HL-60 (cell line): ENCODE data around the gene CPSF4.

Source experiments
- DNase-seq, 2 experiments: peaks; one replicate each; pipeline ENCODE4 v3.0.0-alpha.2; 2010 to 2020; ENCODE audit warnings: low read depth in 1 of 2, low spot score in 1 of 2
- H3K27ac ChIP-seq: fragments of 250-450 bp; sonication (Bioruptor Pico); replicated peaks from 2 replicates; pipeline ENCODE4 v1.5.1; 2020; ENCODE audit warnings: mild to moderate bottlenecking, moderate library complexity
- H3K27me3 ChIP-seq: fragments of 250-450 bp; sonication (Bioruptor Pico); 2 replicates; pipeline ENCODE4 v1.5.1; 2021; ENCODE audit warnings: mild to moderate bottlenecking, moderate library complexity; ENCODE audit not compliant: insufficient read depth, poor library complexity, severe bottlenecking
- H3K4me3 ChIP-seq: replicated peaks from 2 replicates; pipeline ENCODE4 v1.5.1; 2011; ENCODE audit warnings: mild to moderate bottlenecking, control low read depth, low read length; ENCODE audit not compliant: insufficient read depth
- CTCF ChIP-seq: IDR thresholded peaks from one replicate; pipeline ENCODE4 v1.5.1; 2011; ENCODE audit warnings: low read length, control low read depth, inconsistent platforms; ENCODE audit not compliant: insufficient read depth
- GABPA ChIP-seq: IDR thresholded peaks from 2 replicates; pipeline ENCODE4 v1.6.1; 2012; ENCODE audit warnings: low read depth
- POLR2AphosphoS5 ChIP-seq: IDR thresholded peaks from 2 replicates; pipeline ENCODE4 v1.6.1; 2012; ENCODE audit warnings: low read depth
- REST ChIP-seq: IDR thresholded peaks from 2 replicates; pipeline ENCODE4 v1.6.1; 2012; ENCODE audit warnings: low read depth; ENCODE audit not compliant: insufficient replicate concordance
- SPI1 ChIP-seq: IDR thresholded peaks from 2 replicates; pipeline ENCODE4 v1.6.1; 2012; ENCODE audit warnings: low read depth, mild to moderate bottlenecking, borderline replicate concordance

Gene CPSF4

GRCh38 chr7:99469381-99470065 lies 30.8 kb downstream of the CPSF4 start:
- Histone ChIP-seq H3K4me3 (no peak overlapping the region), H3K27me3 (no peaks in the 10 kb centered on the region), H3K27ac (no peak overlapping the region)
- no peak for TF ChIP-seq SPI1
- no peak for TF ChIP-seq GABPA
- no peak for TF ChIP-seq CTCF
- TF ChIP-seq POLR2AphosphoS5, result no peak
- TF ChIP-seq REST, result no peak
- no peak for DNase-seq

GRCh38 chr7:99472561-99473314 lies 34.0 kb downstream of the CPSF4 start, which contains the start of gene ZNF789:
ZNF789 (plus strand) TSS chr7:99472890; CDS start chr7:99476457, 3,567 bp downstream.
- peak; percentile 96 to 99 for DNase-seq
- Histone ChIP-seq H3K27ac (peak within 1 kb of the TSS; percentile 88), H3K27me3 (no peaks in the 10 kb centered on the region), H3K4me3 (peak within 1 kb of the TSS; percentile 97)
- peak; percentile 66 for TF ChIP-seq POLR2AphosphoS5
- no peak for TF ChIP-seq CTCF
- peak; percentile 32 for TF ChIP-seq REST
- no peak for TF ChIP-seq SPI1
- TF ChIP-seq GABPA, result peak; percentile 39; the same call in 1 of the 2 replicates

- H3K27ac ChIP-seq, result peak overlapping the region; percentile 88
- no peaks in the 10 kb centered on the region for H3K27me3 ChIP-seq
- no peak for TF ChIP-seq POLR2AphosphoS5
- TF ChIP-seq SPI1, result peak; percentile 100
- H3K4me3 ChIP-seq, result peak overlapping the region; percentile 97
- peak in 1 of 2 experiments; percentile 77 for DNase-seq
Observed at GRCh38 chr7:99473315-99473596, 34.5 kb downstream of the CPSF4 start.

GRCh38 chr7:99476107-99476506 lies 37.4 kb downstream of the CPSF4 start:
- no peak overlapping the region for H3K4me3 ChIP-seq
- H3K27ac ChIP-seq, result no peak overlapping the region
- no peak for DNase-seq
- no peak for TF ChIP-seq REST
- no peak for TF ChIP-seq GABPA
- TF ChIP-seq CTCF, result no peak
- no peak for TF ChIP-seq SPI1
- TF ChIP-seq POLR2AphosphoS5, result no peak
- no peaks in the 10 kb centered on the region for H3K27me3 ChIP-seq
